ENCODE measurements around the gene TET2.

TET2 gene

GRCh38 chr4:105146276-105147015 lies at the start of gene TET2:
Gene TET2 (plus strand): TSS chr4:105146876. CDS start chr4:105233943, 87,067 bp downstream.
- peak; percentile 65 for DNase-seq

GRCh38 chr4:105102016-105102415 lies 44.7 kb upstream of the TET2 start:
- no peak for DNase-seq

GRCh38 chr4:105106426-105106825 lies 40.2 kb upstream of the TET2 start:
- no peak for DNase-seq

- no peak for DNase-seq
Measured at GRCh38 chr4:105107095-105107856, 39.4 kb upstream of the TET2 start.

GRCh38 chr4:105108971-105109370 lies 37.7 kb upstream of the TET2 start:
- DNase-seq: no peak

- no peak for DNase-seq
Measured at GRCh38 chr4:105112274-105112673, 34.4 kb upstream of the TET2 start.

GRCh38 chr4:105113800-105114199 lies 32.9 kb upstream of the TET2 start:
- no peak for DNase-seq

GRCh38 chr4:105116616-105117319 lies 29.9 kb upstream of the TET2 start:
- no peak for DNase-seq

- no peak for DNase-seq
Measured at GRCh38 chr4:105119356-105119755, 27.3 kb upstream of the TET2 start.

GRCh38 chr4:105120626-105121025 lies 26.1 kb upstream of the TET2 start:
- no peak for DNase-seq

- DNase-seq: no peak
Measured at GRCh38 chr4:105122350-105122749, 24.3 kb upstream of the TET2 start.

GRCh38 chr4:105126311-105127169 lies 20.1 kb upstream of the TET2 start:
- no peak for DNase-seq

GRCh38 chr4:105127170-105127445 lies 19.6 kb upstream of the TET2 start:
- DNase-seq: no peak

GRCh38 chr4:105128208-105128607 lies 18.5 kb upstream of the TET2 start:
- no peak for DNase-seq

GRCh38 chr4:105129286-105130040 lies 17.2 kb upstream of the TET2 start:
- DNase-seq: no peak

GRCh38 chr4:105130945-105131344 lies 15.7 kb upstream of the TET2 start:
- DNase-seq: no peak

- no peak for DNase-seq
Measured at GRCh38 chr4:105133976-105134375, 12.7 kb upstream of the TET2 start.

- no peak for DNase-seq
Measured at GRCh38 chr4:105135785-105136184, 10.9 kb upstream of the TET2 start.

- DNase-seq: no peak
Measured at GRCh38 chr4:105137121-105137875, 9.4 kb upstream of the TET2 start.

- DNase-seq: no peak
Measured at GRCh38 chr4:105139646-105140045, 7.0 kb upstream of the TET2 start.

- no peak for DNase-seq
Measured at GRCh38 chr4:105140684-105141490, 5.8 kb upstream of the TET2 start.
